Cardiac fibroblast (primary cell): ENCODE results near the gene TMEM151A.
A peak's percentile ranks its signal among the peaks of the same experiment; 100 is the strongest.
"Not testable (repeated sequence)": the region's sequence is repeated elsewhere in the genome, so short reads cannot be mapped to it uniquely, and the experiment has no call there.

Experiments used
- DNase-seq, 2 donors: peaks; one replicate each; pipeline versions ENCODE4 v3.0.0 to v3.0.0-alpha.2; 2010; ENCODE audit warnings: low read depth in 2 of 2
- H3K4me3 ChIP-seq, 2 donors: replicated peaks in 1 of 2; 1 replicate in 1 of 2; 2 replicates in 1 of 2; pipeline ENCODE4 v1.5.1; 2011; ENCODE audit warnings: low read depth in 2 of 2, low read length in 2 of 2, mild to moderate bottlenecking in 2 of 2, moderate library complexity in 1 of 2
- CTCF ChIP-seq: IDR thresholded peaks from one replicate; pipeline ENCODE4 v1.5.1; 2011; ENCODE audit warnings: low read depth, mild to moderate bottlenecking, low read length, inconsistent platforms

Gene TMEM151A

GRCh38 chr11:66272596-66272995 lies 19.1 kb upstream of the TMEM151A start:
- no peak for DNase-seq
- no peak for TF ChIP-seq CTCF
- H3K4me3 ChIP-seq, result no peak overlapping the region

- DNase-seq, result no peak
- no peak for TF ChIP-seq CTCF
- no peak overlapping the region for H3K4me3 ChIP-seq
Measured at GRCh38 chr11:66274219-66274618, 17.5 kb upstream of the TMEM151A start.

- DNase-seq, result no peak
- TF ChIP-seq CTCF, result no peak
- H3K4me3 ChIP-seq, result no peak overlapping the region
Measured at GRCh38 chr11:66275396-66275795, 16.3 kb upstream of the TMEM151A start.

GRCh38 chr11:66275984-66276612 lies 15.6 kb upstream of the TMEM151A start:
- no peak for DNase-seq
- H3K4me3 ChIP-seq, result no peak overlapping the region
- no peak for TF ChIP-seq CTCF

- not testable (repeated sequence) for DNase-seq, H3K4me3 ChIP-seq
Measured at GRCh38 chr11:66276619-66277018, 15.1 kb upstream of the TMEM151A start.

GRCh38 chr11:66277064-66277463 lies 14.6 kb upstream of the TMEM151A start:
- not testable (repeated sequence) for H3K4me3 ChIP-seq

GRCh38 chr11:66277471-66278362 lies 14.0 kb upstream of the TMEM151A start, which contains the start of gene CNIH2:
Gene CNIH2 (plus strand): TSS chr11:66278175. CDS start chr11:66278457, 282 bp downstream.
- H3K4me3 ChIP-seq, result peak within 1 kb of the TSS in 1 of 2 donors; percentile 24
- DNase-seq, result no peak
- no peak for TF ChIP-seq CTCF

More at GRCh38 chr11:66277064-66277463, 14.6 kb upstream of the TMEM151A start:
- DNase-seq, result not testable (repeated sequence)
